GM10248 (cell line): Measurements from ENCODE around the gene TNS1.

Experiments used
- CTCF ChIA-PET: fragments of 300-600 bp; sonication (Branson Sonifier 250); formaldehyde crosslinking; extraction: SDS; loops from one replicate; lab custom pipeline; 2021; ENCODE audit warnings: antibody characterized with exemption; lab: Yijun Ruan, JAX
- POLR2A ChIA-PET: fragments of 350-650 bp; sonication (Branson Sonifier 250); formaldehyde crosslinking; extraction: SDS; loops from one replicate; lab custom pipeline; 2020; ENCODE audit warnings: antibody characterized with exemption; lab: Yijun Ruan, JAX
- DNase-seq: peaks from one replicate; pipeline ENCODE4 v3.0.0; 2012; ENCODE audit errors: extremely low spot score
- CTCF ChIP-seq: IDR thresholded peaks from 2 replicates; pipeline ENCODE4 v1.5.1; 2012; ENCODE audit warnings: mild to moderate bottlenecking, low read depth; ENCODE audit errors: extremely low read depth, missing control alignments, control extremely low read depth

Gene TNS1

GRCh38 chr2:217773539-217773938, 229.3 kb downstream of the TNS1 start:
- ChIA-PET POLR2A (no interaction called here), CTCF (interaction anchor here (1.3 to 6.8 kb wide), 3 partner anchors 9 to 16 kb away, joined by 4 to 51 read pairs (median 26); no protein-coding TSS in a partner anchor)
- DNase-seq = no peak
- no peak for TF ChIP-seq CTCF

GRCh38 chr2:217766356-217766755, 236.4 kb downstream of the TNS1 start:
- no peak for DNase-seq
- ChIA-PET POLR2A (no interaction called here), CTCF (no interaction called here)
- no peak for TF ChIP-seq CTCF

GRCh38 chr2:217761645-217762277, 241.0 kb downstream of the TNS1 start:
- DNase-seq = no peak
- TF ChIP-seq CTCF = no peak
- ChIA-PET CTCF (interaction anchor here (0.9 to 3.2 kb wide), 4 partner anchors 15 to 232 kb away, joined by 3 to 12 read pairs (median 6); no protein-coding TSS in a partner anchor), POLR2A (no interaction called here)

GRCh38 chr2:217759991-217760390, 242.8 kb downstream of the TNS1 start:
- ChIA-PET POLR2A (no interaction called here), CTCF (no interaction called here)
- TF ChIP-seq CTCF = no peak
- no peak for DNase-seq

GRCh38 chr2:217757108-217757463, 245.7 kb downstream of the TNS1 start:
- DNase-seq = no peak
- ChIA-PET CTCF (interaction anchor here (1.3 to 2.0 kb wide), 4 partner anchors 15 to 385 kb away, joined by 3 to 5 read pairs (median 4); no protein-coding TSS in a partner anchor), POLR2A (no interaction called here)
- no peak for TF ChIP-seq CTCF

DNA sequence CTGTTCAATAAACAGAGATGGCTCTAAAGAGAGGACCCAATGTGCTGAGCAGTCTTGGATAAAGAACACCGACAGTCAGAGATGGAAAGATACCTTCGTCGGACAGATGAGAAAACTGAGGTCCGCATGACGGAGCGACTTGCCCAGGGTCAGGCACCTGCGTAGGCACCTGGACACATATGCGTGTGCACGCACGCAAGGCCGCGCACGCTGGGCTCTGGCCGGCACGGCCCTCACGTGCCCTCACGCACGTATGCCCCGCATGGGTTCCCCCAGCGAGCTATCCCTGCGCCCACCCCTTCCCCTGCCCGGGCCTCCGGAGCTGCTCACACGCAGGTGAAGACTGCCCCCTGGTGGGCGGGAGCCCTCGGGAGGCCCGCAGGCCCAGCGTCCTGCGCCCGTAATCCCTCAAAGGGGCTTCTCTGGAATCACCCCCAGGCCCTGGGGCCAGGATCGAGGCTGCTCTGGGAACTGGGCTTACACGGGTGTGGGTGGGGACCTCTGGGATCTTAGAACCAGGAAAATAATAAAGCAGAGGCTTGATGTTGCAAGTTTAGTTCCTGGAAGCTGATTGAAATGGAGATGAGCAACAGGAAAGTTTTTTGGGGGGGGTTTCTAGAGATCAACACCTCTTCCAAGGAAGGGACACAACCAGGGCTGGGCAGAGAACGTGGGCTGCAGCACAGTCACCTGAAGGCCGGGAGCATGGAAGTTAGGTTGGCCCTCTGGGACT, 246.3 kb downstream of the TNS1 start:
- ChIA-PET CTCF (interaction anchor here (0.6 to 2.0 kb wide), 6 partner anchors 16 to 385 kb away, joined by 3 to 5 read pairs (median 3); no protein-coding TSS in a partner anchor), POLR2A (no interaction called here)
- peak; percentile 83 for DNase-seq
- peak; percentile 75 for TF ChIP-seq CTCF
